HEK293T (cell line): ENCODE measurements around the gene MAD1L1.

Experiments used
- CTCF ChIA-PET: fragments of 350-600 bp; formaldehyde crosslinking; extraction: SDS; loops from one replicate; lab custom pipeline; 2021; ENCODE audit warnings: antibody characterized with exemption, inconsistent platforms; lab: Yijun Ruan, JAX
- POLR2A ChIA-PET: fragments of 350-600 bp; formaldehyde crosslinking; extraction: SDS; loops from one replicate; lab custom pipeline; 2020; ENCODE audit warnings: antibody characterized with exemption, inconsistent platforms; lab: Yijun Ruan, JAX
- DNase-seq: peaks from one replicate; pipeline ENCODE4 v3.0.0; 2012; ENCODE audit warnings: mixed read lengths; ENCODE audit errors: extremely low spot score
- ARNT ChIP-seq: fragments of 450-650 bp; IDR thresholded peaks from 2 replicates; pipeline ENCODE4 v1.6.1; 2017; ENCODE audit warnings: mild to moderate bottlenecking
- BHLHE40 ChIP-seq: fragments of 450-650 bp; IDR thresholded peaks from 2 replicates; pipeline ENCODE4 v1.6.1; 2016; ENCODE audit warnings: mild to moderate bottlenecking, moderate library complexity, borderline replicate concordance
- CTBP1 ChIP-seq: fragments of 450-650 bp; IDR thresholded peaks from 2 replicates; pipeline ENCODE4 v1.6.1; 2016; ENCODE audit warnings: borderline replicate concordance
- ELF4 ChIP-seq: fragments of 450-650 bp; IDR thresholded peaks from 2 replicates; pipeline ENCODE4 v1.6.1; 2017; ENCODE audit warnings: antibody characterized with exemption
- FOXA1 ChIP-seq: fragments of 450-650 bp; IDR thresholded peaks from 2 replicates; pipeline ENCODE4 v1.6.1; 2016; ENCODE audit warnings: mild to moderate bottlenecking
- FOXK2 ChIP-seq: fragments of 450-650 bp; IDR thresholded peaks from 2 replicates; pipeline ENCODE4 v1.6.1; 2016; ENCODE audit warnings: mild to moderate bottlenecking
- FOXM1 ChIP-seq: fragments of 450-650 bp; IDR thresholded peaks from 2 replicates; pipeline ENCODE4 v1.6.1; 2017; ENCODE audit warnings: mild to moderate bottlenecking, borderline replicate concordance
- HDGF ChIP-seq: fragments of 450-650 bp; IDR thresholded peaks from 2 replicates; pipeline ENCODE4 v1.6.1; 2017; ENCODE audit warnings: antibody characterized with exemption, borderline replicate concordance
- L3MBTL2 ChIP-seq: fragments of 450-650 bp; conservative IDR thresholded peaks from 2 replicates; pipeline ENCODE4 v1.6.1; 2016; ENCODE audit warnings: mild to moderate bottlenecking
- LEF1 ChIP-seq: fragments of 450-650 bp; IDR thresholded peaks from 2 replicates; pipeline ENCODE4 v1.6.1; 2017; ENCODE audit warnings: mild to moderate bottlenecking, borderline replicate concordance
- NFRKB ChIP-seq: fragments of 450-650 bp; IDR thresholded peaks from 2 replicates; pipeline ENCODE4 v1.6.1; 2016; ENCODE audit warnings: mild to moderate bottlenecking, moderate library complexity
- SP1 ChIP-seq: fragments of 450-650 bp; IDR thresholded peaks from 2 replicates; pipeline ENCODE4 v1.6.1; 2017
- SUZ12 ChIP-seq: fragments of 450-650 bp; IDR thresholded peaks from 2 replicates; pipeline ENCODE4 v1.6.1; 2016; ENCODE audit warnings: mild to moderate bottlenecking
- TARDBP ChIP-seq: fragments of 450-650 bp; IDR thresholded peaks from 2 replicates; pipeline ENCODE4 v1.6.1; 2016
- ZNF384 ChIP-seq: fragments of 450-650 bp; IDR thresholded peaks from 2 replicates; pipeline ENCODE4 v1.6.1; 2016
- TF ChIP-seq, protein P1 (sequence below): fragments of 450-650 bp; IDR thresholded peaks from 2 replicates; pipeline ENCODE4 v1.6.1; 2016

The MAD1L1 gene

DNA sequence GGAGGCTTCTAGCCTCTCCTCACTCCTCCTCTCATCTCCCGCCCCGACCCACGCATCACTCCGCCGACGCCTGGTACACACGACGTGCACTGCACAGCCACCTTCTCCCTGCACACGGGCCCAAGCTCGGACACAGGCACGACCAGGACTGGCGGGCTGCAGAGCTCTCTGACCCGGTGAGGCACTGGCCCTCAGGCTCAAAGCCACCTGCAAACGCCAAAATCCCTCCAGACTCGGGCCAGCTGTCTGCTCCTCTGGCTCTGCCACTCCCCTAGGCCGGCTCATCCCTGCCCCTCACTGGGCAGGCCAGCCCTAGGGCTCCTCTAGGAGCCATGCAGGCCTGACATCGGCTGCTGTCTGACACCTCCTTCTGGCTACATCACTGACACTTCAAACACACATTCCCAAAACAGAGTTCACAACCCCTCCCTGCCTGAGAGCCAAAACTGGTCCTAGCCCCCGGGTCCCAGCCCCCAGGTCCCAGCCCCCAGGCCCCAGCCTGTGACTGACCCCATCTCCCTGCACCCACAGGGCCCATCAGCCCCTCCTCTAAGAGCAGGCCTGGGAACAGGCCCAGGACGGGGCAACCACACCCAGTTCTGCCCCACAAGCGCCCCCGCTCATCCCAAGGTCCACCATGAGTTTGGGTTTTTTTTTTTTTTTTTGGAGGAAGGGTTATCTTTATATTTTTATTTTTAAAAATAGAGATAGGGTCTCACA lies 35.1 kb downstream of the MAD1L1 start:
- no peak for DNase-seq
- ChIA-PET POLR2A (no interaction called here), CTCF (no interaction called here)
- no peak for TF ChIP-seq LEF1
- no peak for TF ChIP-seq FOXA1
- TF ChIP-seq ELF4 = no peak
- TF ChIP-seq FOXK2 = no peak
- TF ChIP-seq ZNF384 = no peak
- TF ChIP-seq HDGF = no peak
- TF ChIP-seq CTBP1 = no peak
- TF ChIP-seq SP1 = no peak
- TF ChIP-seq, protein P1, sequence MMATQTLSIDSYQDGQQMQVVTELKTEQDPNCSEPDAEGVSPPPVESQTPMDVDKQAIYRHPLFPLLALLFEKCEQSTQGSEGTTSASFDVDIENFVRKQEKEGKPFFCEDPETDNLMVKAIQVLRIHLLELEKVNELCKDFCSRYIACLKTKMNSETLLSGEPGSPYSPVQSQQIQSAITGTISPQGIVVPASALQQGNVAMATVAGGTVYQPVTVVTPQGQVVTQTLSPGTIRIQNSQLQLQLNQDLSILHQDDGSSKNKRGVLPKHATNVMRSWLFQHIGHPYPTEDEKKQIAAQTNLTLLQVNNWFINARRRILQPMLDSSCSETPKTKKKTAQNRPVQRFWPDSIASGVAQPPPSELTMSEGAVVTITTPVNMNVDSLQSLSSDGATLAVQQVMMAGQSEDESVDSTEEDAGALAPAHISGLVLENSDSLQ = no peak
- no peak for TF ChIP-seq NFRKB
- no peak for TF ChIP-seq L3MBTL2
- no peak for TF ChIP-seq FOXM1
- no peak for TF ChIP-seq SUZ12

DNA sequence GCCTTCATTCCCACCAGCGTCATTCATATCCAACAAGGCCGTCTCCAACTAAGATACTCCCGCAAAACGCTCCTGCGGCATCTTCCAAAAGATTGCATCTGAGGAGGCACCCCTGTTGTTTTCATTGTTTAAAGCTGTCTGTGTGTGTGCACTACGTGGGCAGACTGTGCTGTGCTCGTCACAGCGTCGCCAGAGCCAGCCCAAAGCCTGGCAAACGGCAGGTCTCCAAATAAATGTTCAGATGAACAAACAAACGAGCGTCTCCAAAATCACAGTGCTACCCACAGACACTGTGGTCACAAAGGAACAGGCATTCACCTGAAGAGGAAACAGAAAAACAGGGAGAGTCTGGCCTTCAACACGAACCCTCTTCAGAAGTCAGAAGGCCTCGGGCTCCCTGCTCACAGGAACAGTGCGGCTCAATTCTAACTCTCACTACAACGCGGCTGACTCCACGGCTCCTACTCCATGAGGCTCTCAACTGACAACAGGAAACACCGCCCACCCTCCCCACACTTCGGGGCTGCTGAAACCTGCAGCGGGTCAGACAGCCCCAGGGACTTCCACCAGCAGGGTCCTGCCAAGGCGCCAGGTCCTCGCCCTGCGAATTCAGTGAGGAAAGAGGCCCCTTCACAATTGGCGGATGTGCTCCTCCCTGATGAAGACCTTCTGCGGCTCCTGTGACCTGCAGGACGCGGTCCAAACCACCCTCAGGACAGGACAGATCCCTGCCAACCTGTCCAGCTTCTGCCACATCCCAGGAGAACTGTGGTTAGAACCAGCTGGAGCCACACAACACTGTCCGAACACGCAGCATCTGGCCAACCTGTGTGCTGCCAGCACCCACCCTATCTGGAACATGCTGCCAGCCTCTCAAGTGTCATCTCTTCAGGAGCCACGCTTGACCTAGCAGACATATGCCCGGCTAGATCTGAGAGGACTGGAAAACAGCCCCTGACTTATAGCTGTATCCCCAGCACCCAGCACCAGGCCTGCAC lies 36.1 kb downstream of the MAD1L1 start:
- DNase-seq = no peak
- POLR2A ChIA-PET = interaction anchor here (1.4 kb wide), 1 partner anchor 35 kb away, joined by 5 read pairs; no protein-coding TSS in a partner anchor
- CTCF ChIA-PET = no interaction called here
- TF ChIP-seq L3MBTL2 (no peak), SUZ12 (no peak), ARNT (no peak), NFRKB (no peak), SP1 (no peak), FOXM1 (no peak), FOXK2 (no peak), LEF1 (no peak), FOXA1 (no peak), HDGF (no peak), BHLHE40 (no peak), CTBP1 (no peak), ZNF384 (no peak), ELF4 (no peak), TARDBP (no peak)
- TF ChIP-seq, protein P1 = no peak

DNA sequence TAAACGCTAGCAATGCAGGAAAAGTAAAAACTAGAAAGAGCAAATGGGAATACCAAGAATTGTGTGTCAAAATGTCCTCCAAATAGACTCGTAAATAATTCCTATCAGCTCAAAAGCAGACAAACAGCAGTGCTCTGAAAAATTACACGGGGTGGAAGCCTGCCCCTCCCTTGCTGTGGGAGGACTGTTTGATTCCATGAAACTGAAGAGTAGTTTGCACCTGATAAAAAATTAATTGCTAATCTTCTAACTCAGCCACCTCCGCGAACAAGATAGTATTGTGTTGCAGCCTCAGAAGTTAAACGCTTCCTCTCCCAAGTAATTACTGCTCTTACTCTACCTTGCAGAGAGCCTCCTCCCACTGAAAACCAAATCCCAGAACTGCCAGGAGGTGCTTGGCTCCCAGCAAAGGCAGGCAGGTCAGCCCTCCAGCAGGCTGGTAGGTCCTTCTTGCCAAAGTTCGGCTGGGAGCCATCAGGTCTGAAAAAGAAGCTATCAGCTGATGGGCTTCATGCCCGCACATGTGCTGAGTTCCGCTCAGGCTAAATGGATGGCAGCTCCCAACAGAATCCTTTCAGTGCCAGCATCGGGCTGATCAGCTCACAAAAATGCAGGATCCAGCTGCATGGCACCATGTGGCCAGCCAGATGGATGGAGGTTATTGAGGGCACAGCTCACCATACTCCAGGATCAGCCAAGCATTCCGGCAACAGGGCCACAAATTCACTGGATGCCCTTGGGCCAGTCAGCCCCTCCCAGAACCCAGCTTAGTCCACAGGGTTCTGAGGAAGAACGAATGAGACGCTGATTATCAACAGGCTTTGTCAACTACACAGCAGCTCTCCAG lies 37.1 kb downstream of the MAD1L1 start:
- DNase-seq = no peak
- TF ChIP-seq LEF1 = no peak
- TF ChIP-seq BHLHE40 = no peak
- TF ChIP-seq NFRKB = no peak
- TF ChIP-seq ZNF384 = no peak
- no peak for TF ChIP-seq FOXM1
- TF ChIP-seq HDGF = no peak
- TF ChIP-seq FOXA1 = no peak
- no peak for TF ChIP-seq TARDBP
- TF ChIP-seq FOXK2 = no peak
- TF ChIP-seq, protein P1 = no peak
- TF ChIP-seq CTBP1 = no peak
- no peak for TF ChIP-seq SP1
- TF ChIP-seq ARNT = no peak
- no peak for TF ChIP-seq L3MBTL2
- TF ChIP-seq ELF4 = no peak
- no peak for TF ChIP-seq SUZ12
- ChIA-PET CTCF (interaction anchor here (0.6 to 0.8 kb wide), 3 partner anchors 8 to 91 kb away, joined by 4 to 6 read pairs (median 5); no protein-coding TSS in a partner anchor), POLR2A (interaction anchor here (1.4 kb wide), 1 partner anchor 36 kb away, joined by 5 read pairs; no protein-coding TSS in a partner anchor)

DNA sequence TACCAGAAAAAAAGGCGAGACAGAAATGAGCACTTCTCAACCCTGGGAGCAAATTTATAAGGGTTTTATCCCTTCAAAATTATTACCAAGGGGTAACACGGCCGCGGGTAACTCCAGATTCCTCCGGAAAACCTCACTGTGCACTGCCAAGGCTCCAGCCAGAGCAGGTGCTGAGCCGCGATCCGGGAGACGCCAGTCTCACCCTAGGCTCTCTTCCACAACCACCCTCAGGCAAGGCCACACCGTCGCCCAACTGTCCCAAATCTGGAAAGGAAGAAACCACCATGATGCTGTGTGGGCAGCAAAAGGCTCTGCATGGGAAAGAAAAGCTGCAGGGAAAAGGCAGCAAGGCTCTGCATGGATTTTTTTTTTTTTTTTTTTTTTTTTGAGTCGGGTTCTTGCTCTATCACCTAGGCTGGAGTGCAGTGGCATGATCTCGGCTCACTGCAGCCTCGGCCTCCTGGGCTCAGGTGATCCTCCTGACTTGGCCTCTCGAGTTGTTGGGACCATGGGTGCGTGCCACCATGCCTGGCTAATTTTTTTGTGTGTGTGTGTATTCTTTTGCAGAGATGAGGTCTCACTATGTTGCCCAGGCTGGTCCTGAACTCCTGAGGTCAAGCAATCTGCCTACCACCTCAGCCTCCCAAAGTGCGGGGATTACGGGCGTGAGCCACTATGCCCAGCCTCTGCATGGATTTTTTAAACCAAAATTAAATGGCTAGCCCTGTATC lies 39.0 kb downstream of the MAD1L1 start:
- ChIA-PET CTCF (interaction anchor here (0.7 kb wide), 1 partner anchor 35 kb away, joined by 3 read pairs; no protein-coding TSS in a partner anchor), POLR2A (no interaction called here)
- no peak for DNase-seq
- TF ChIP-seq SP1 (no peak), L3MBTL2 (no peak), SUZ12 (no peak), FOXA1 (no peak), TARDBP (no peak), FOXM1 (no peak), BHLHE40 (no peak), ELF4 (no peak), ZNF384 (no peak), FOXK2 (no peak), ARNT (no peak), CTBP1 (no peak), HDGF (no peak), NFRKB (no peak), LEF1 (no peak)
- TF ChIP-seq, protein P1 = no peak
